ENCODE results near the gene MAF.

The MAF gene

GRCh38 chr16:79610771-79611170 lies 10.2 kb upstream of the MAF start:
- DNase-seq: no peak

- no peak for DNase-seq
These were observed 9.3 kb upstream of the MAF start for GRCh38 chr16:79609861-79610260.

GRCh38 chr16:79608976-79609375 lies 8.4 kb upstream of the MAF start:
- no peak for DNase-seq

- no peak for DNase-seq
These were observed 7.0 kb upstream of the MAF start for GRCh38 chr16:79607587-79607986.

- no peak for DNase-seq
These were observed 5.5 kb upstream of the MAF start for GRCh38 chr16:79605999-79606398.

GRCh38 chr16:79603055-79603454 lies 2.5 kb upstream of the MAF start:
- no peak for DNase-seq

DNA sequence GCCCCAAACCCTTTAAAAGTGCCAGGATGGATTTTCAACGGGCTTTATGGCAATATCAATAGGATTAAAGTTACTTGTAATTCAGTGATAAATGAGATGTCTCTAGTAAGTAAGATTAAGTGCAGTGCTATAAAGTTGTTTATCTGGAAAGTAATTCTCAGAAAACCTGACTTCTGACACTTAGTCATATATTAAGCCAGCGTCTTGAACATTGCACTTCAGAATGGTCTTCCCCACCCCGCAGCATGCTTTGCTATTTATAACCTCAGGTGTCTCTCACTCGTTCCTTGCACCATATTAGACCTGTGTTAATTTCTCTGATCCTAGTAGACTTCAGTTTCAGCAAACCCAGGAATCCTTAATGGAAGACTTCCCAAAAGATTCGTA lies 2.1 kb upstream of the MAF start:
- DNase-seq: no peak

DNA sequence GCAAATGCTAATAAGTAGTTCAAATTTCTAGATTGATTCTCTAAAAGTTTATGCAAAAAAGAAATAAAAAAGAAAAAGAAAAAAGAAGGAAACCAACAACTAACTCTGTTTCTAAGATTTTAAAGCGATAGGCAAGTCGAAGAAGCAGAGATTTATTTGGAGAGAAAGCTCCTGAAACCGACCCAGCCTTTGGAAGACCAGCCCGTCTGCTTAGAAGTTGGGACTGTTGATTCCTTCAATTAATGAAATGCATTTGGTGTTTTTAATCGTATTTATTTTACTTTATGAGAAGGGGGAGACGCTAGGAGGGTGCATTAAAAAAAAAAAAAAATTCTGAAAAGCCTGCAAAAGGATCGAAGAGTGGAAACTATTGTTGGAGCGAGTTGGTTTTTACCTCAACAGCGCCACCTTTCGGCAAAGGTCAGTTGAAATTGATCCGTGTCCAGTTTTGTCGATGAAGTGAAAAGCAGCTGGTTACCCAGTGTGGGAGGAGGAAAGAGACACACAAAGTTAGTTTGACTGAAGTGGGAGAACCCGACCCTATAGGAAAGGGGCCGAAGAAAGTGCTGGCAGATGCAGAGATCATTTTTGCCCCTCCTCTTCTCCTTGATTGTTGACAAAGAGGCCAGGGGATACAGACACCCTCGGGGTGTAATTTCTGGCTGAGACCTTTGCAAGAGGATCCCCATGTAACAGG lies 1.5 kb upstream of the MAF start:
- peak; percentile 65 for DNase-seq

DNA sequence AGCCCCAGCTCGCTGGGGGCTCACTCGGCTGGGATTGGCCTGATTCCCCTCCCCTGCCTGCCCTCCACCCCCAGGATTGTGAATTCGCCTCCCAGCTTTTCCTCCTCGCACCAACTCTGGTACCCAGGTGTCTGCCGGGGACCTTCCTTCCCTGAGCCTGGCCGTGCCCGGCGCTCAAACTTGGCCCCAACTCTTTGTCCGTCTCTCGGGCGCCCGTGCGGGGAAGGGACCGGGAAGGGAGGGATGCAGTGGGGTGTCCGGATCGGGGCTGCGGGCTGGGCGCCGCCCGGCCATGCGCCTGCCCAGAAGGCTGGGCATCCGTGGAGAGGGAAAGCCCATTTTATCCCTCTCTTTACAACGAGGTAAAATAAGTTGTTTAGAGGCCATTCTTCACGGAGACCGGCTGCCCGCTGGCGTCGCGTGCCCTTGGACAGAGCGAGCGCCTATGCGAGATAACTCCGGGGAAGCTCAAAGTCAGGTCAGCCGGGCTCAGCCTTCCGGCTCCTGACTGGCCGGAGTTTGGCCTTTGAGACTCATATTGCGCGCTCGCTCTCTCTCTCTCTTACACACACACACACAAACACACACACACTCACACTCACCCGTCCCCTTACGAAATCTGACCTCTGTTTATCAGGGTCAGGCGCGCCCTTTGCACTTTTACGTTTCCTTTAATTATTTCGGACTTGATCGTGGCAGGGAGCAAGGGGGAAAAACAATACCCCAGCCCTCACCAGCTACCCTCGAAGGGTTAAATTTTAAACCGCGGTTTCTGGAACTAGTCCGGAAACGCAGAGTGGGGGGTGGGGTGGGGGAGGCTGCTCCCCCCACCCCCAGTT lies 774 bp upstream of the MAF start:
- DNase-seq: no peak

GRCh38 chr16:79599837-79600637 lies 500 bp downstream of the MAF start:
- DNase-seq: peak; percentile 63

GRCh38 chr16:79599256-79599836 lies 1.2 kb downstream of the MAF start:
- no peak for DNase-seq

DNA sequence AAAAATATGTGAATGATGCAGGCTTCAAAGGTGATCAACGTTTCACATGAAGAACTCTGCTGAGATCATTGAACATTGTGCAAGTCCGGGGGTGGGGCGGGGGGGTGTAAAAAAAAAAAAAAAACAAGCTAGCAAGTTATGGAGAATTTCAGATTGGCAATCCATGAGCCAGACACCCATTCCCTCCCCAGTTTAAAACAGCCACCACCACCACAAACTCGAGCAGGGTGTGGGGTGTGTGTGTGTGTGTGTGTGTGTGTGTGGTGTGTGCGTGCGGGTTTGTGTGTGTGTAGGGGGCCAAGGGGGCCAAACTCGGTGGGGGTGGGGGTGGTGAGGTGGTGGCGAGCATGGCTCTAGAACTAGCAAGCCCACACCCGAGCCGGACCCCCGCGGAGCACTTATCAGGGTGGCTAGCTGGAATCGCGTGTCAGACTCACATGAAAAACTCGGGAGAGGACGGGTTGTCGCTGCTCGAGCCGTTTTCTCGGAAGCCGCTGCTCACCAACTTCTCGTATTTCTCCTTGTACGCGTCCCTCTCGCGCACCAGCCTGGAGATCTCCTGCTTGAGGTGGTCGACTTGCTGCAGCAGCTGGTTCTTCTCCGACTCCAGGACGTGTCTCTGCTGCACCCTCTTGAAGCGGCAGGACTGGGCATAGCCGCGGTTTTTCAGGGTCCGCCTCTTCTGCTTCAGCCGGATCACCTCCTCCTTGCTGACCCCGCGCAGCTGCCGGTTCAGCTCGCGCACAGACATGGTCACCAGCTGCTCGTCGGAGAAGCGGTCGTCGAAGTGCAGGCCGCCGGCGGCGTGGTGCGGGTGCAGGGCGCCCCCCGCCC lies 2.0 kb downstream of the MAF start:
- peak; percentile 24 for DNase-seq

DNA sequence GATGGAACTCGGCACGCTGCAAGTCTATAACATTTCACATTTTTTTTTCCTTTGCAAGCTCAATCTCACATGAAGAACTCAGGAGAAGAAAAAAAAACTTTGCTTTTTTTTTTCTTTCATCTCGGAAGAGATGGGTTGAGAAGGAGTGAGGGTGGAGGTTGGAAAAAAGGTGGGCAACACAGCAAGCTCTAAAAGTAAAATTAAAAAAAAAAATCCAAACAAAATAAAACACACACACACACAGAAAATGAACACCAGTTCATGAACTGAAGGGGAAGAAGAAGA lies 2.5 kb downstream of the MAF start:
- DNase-seq: no peak

DNA sequence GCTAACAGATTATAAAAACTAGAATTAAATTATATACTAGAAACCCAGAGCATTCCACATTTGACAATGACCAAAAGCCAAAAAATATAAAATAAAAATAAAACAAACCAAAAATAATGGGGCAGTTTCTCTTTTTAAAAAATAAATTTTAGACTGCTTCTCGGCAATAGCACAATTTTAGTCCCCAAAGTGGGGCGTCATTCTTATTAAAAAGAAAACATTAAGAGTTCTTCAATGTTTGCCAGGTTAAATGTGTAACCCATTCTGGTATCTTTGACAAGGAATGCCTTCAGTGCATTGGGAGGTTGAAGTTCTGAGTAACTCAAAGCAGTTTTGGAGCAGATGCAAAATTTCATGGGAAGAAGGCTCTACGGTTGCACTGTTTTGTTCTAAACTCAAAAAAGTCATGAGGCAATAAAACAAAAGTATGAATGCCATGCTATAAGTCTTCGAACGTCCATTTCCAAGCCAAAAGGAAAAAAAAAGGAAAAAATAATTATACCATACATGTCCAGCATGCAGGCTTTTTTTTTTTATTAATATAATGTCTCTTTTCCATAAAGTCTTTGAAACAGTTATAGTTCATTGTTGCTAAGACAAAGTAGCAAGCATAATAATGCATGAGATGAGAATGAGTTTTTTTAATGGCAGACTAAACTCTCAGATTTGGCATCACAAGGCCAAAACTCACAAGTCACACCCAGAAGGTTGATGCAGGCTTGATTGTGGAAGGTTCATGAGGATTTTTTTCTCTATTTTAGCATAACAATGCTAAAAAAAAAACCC lies 3.1 kb downstream of the MAF start:
- no peak for DNase-seq

- DNase-seq: no peak
These were observed 4.5 kb downstream of the MAF start for GRCh38 chr16:79595931-79596450.

DNA sequence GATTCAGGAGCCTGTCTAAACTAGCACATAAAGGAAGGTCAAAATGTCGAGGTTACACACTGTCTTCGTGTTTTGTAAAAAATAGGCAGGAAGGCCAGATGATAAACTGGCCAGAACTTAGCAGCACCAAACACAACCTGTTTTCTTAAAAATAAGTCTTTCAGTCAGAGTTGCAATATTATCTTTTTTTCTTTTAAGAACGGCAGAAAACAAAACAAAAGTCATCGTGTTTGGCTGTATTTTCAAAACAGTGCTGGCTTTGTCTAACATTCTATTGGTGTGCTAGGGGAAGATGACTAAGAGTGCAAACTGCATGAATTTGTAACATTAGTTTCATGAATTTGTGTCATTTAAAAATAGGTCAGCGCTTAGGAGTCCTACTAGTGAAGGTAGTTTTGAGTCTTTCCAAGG lies 5.3 kb downstream of the MAF start:
- no peak for DNase-seq

GRCh38 chr16:79593754-79594153 lies 6.8 kb downstream of the MAF start:
- no peak for DNase-seq

GRCh38 chr16:79593074-79593531 lies 7.4 kb downstream of the MAF start:
- DNase-seq: no peak

DNA sequence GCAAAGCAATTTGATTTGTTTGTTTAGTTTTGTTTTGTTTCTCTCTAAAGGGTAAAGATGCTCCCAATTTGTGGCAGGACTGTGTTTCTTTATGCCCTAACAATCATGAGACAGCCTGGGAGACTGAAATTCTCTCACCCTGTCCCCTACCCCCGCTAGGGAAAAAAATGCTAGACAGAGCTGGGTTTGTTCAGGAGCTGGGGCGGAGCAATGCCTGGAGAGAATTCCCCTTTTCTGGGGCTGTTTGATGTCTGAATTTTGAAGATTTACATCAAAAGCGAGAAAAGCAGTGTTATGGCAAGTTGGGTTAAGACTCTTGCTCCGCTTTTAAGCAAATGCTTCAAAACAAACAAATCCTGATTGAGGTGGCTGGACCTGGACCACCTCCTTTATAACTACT lies 8.4 kb downstream of the MAF start:
- DNase-seq: no peak

DNA sequence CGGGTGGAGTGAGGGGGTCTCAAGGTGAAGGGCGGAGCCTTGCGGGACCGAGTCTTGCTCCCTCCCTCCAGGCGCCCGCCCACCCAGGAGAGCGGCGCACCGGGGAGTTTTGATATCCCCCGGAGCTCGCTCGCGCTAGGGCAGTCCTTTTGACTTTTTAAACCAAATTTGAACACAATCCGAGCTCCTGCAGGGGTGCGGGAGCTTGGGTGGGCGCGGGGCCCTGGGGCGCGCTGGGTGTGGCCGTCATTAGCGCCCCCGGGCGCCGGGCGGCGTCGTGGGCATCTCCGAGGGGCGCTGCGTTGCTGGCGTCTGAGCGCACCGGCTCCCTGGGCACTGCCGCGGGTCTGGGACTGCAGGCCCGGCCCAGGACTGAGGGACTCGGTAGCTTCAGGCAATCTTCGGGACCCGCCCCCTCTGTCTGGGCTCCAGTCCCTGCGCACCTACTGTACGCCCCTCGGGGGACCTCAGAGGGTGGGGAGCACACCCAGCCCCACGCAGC lies 10.9 kb downstream of the MAF start:
- DNase-seq: no peak

- no peak for DNase-seq
These were observed 12.6 kb downstream of the MAF start for GRCh38 chr16:79587897-79588296.

All from NCI-H2227 treated with DMSO at 0.1 percent for 48 hours (cell line).